HG03469 (cell line): ENCODE measurements around the gene COL4A1.

ENCODE experiments used
- ATAC-seq: cut with Tn5 transposase; IDR thresholded peaks from one replicate; pipeline ENCODE4 v1.9.1; 2021; ENCODE audit warnings: mild to moderate bottlenecking, moderate library complexity, moderate number of reproducible peaks; ENCODE audit not compliant: unreplicated experiment

Gene COL4A1

GRCh38 chr13:110310541-110311442, 3.8 kb upstream of the COL4A1 start:
- no peak for ATAC-seq

GRCh38 chr13:110309661-110310524, 2.9 kb upstream of the COL4A1 start:
- no peak for ATAC-seq

- no peak for ATAC-seq
These were observed 1.9 kb upstream of the COL4A1 start for GRCh38 chr13:110308656-110309359.

GRCh38 chr13:110307767-110308655, 1.1 kb upstream of the COL4A1 start:
- ATAC-seq: no peak

GRCh38 chr13:110306340-110306959, 507 bp downstream of the COL4A1 start:
- no peak for ATAC-seq

GRCh38 chr13:110305949-110306339, 1.0 kb downstream of the COL4A1 start:
- ATAC-seq: no peak

- ATAC-seq: no peak
These were observed 1.4 kb downstream of the COL4A1 start for GRCh38 chr13:110305544-110305943.

GRCh38 chr13:110305001-110305400, 2.0 kb downstream of the COL4A1 start:
- no peak for ATAC-seq

- no peak for ATAC-seq
These were observed 2.7 kb downstream of the COL4A1 start for GRCh38 chr13:110304256-110304655.

GRCh38 chr13:110303644-110304043, 3.3 kb downstream of the COL4A1 start:
- no peak for ATAC-seq

GRCh38 chr13:110302997-110303396, 4.0 kb downstream of the COL4A1 start:
- no peak for ATAC-seq

GRCh38 chr13:110301606-110302553, 5.1 kb downstream of the COL4A1 start:
- ATAC-seq: no peak

GRCh38 chr13:110301083-110301482, 5.9 kb downstream of the COL4A1 start:
- no peak for ATAC-seq

- no peak for ATAC-seq
These were observed 6.7 kb downstream of the COL4A1 start for GRCh38 chr13:110300090-110300815.

GRCh38 chr13:110299283-110299840, 7.6 kb downstream of the COL4A1 start:
- no peak for ATAC-seq

GRCh38 chr13:110298505-110299282, 8.3 kb downstream of the COL4A1 start:
- ATAC-seq: no peak
